Lung (tissue), 12 donors: ENCODE data around the gene DENND5B. TPM values are rescaled to one million over a fixed set of nuclear protein-coding genes. Genes with fewer than 3 reads are reported as not detected.
"Not testable (repeated sequence)": the region's sequence is repeated elsewhere in the genome, so short reads cannot be mapped to it uniquely, and the experiment has no call there.

Source experiments
- ATAC-seq: fragments of 200-7000 bp; cut with Tn5 transposase; one replicate; pipeline ENCODE4 v1.9.1; 2020; ENCODE audit warnings: moderate number of reproducible peaks; ENCODE audit not compliant: insufficient read depth, low FRiP score
- DNase-seq, 3 donors: peaks; one replicate each; pipeline ENCODE4 v3.0.0-alpha.2; 2013 to 2017
- H3K27ac ChIP-seq, 2 donors: one replicate each; pipeline ENCODE4 v1.5.1; 2013; ENCODE audit warnings: mild to moderate bottlenecking in 2 of 2, moderate library complexity in 2 of 2, control low read depth in 1 of 2, inconsistent platforms in 1 of 2, low read depth in 1 of 2, low read length in 1 of 2
- H3K27me3 ChIP-seq, 3 donors: one replicate each; pipeline ENCODE4 v1.5.1; 2013; ENCODE audit warnings: low read length in 2 of 3; ENCODE audit not compliant: control insufficient read depth in 3 of 3, insufficient read depth in 3 of 3
- H3K36me3 ChIP-seq, 4 donors: one replicate each; pipeline ENCODE4 v1.5.1; 2013; ENCODE audit warnings: low read length in 4 of 4, mild to moderate bottlenecking in 1 of 4, moderate library complexity in 1 of 4; ENCODE audit not compliant: control insufficient read depth in 4 of 4, insufficient read depth in 4 of 4
- H3K4me1 ChIP-seq, 5 donors: one replicate each; pipeline ENCODE4 v1.5.1; 2013; ENCODE audit warnings: low read length in 5 of 5, mild to moderate bottlenecking in 2 of 5, moderate library complexity in 1 of 5; ENCODE audit not compliant: control insufficient read depth in 5 of 5, insufficient read depth in 5 of 5
- H3K4me3 ChIP-seq: one replicate; pipeline ENCODE4 v1.5.1; 2013; ENCODE audit warnings: mild to moderate bottlenecking, control low read depth, moderate library complexity
- H3K9ac ChIP-seq, 2 donors: one replicate each; pipeline ENCODE4 v1.5.1; 2013; ENCODE audit warnings: low read length in 2 of 2, control low read depth in 1 of 2; ENCODE audit not compliant: insufficient read depth in 1 of 2
- H3K9me3 ChIP-seq, 4 donors: one replicate each; pipeline ENCODE4 v1.5.1; 2013; ENCODE audit warnings: low read length in 3 of 4, mild to moderate bottlenecking in 1 of 4, moderate library complexity in 1 of 4; ENCODE audit not compliant: control insufficient read depth in 4 of 4, insufficient read depth in 3 of 4
- WGBS, 2 donors: extraction: QIAGEN DNeasy Blood & Tissue Kit; methylation state at CpG; one replicate each; pipeline ENCODE4 v1.1.7; 2013; 5-methylcytosine and 5-hydroxymethylcytosine counted together
- polyA plus RNA-seq, 2 donors: library from polyadenylated mRNA; stranded (reverse); fragments of 200-250 nt; gene quantifications; one replicate each; pipeline ENCODE4 v1.2.1, GENCODE V29; 2013
- total RNA-seq, 2 donors: library from RNA; depleted of rRNA in 1 of 2; stranded (reverse); fragments of >200 nt in 1 of 2; gene quantifications; one replicate each; pipeline ENCODE4 v1.2.1, GENCODE V29; 2014 to 2021
- TF ChIP-seq, protein P1 (sequence below): IDR thresholded peaks from 2 replicates; pipeline ENCODE4 v1.5.1; 2012; ENCODE audit warnings: mild to moderate bottlenecking; ENCODE audit errors: control extremely low read depth, extremely low read depth
- donor health status: control.
- donor health status: control.
- donor health status: Bipolar disorder and iron deficiency.
- donor health status: healthy.
- donor health status: DM: yes; HTN: yes; CAD: no.

DENND5B gene
- total and polyA plus RNA-seq, 4 donors, result 1.2 to 15.7 (median 3.6) TPM

DNA sequence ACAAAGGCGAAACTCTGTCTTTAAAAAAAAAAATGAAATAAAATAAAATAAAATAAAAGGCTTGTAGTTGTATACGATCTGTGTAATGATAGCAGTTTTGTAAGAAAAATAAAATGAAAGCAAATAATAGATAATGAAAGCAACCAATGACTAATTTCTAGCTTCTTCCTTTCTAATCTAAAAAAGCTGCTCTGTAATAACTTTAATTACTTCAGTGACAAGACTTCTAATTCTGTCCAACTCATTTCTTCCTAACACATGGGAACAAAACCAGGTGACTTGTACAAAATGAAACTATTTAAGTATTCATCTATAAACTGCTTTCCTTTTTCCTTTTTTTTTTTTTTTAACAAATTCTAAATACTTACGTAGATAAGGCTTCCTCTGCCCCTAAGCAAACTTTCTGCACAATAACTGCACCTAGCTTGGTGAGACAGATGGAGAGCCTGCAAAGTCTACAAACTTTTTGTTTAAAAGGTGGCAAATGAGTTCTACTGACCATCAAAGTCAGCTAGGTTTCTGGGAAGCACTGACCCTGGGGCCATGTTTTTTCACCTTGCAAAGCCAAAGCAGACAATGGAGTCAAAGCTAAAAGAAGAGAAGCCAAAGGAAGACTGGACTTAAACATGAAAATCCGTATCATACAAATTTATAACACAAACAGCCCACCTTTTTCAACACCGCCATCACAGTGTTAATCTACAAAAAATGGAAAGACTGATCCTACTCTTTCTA is 28.2 kb downstream of the DENND5B start:
- H3K27me3 ChIP-seq, result no peaks in the 10 kb centered on the region
- H3K4me3 ChIP-seq, result no peak overlapping the region
- TF ChIP-seq, protein P1, sequence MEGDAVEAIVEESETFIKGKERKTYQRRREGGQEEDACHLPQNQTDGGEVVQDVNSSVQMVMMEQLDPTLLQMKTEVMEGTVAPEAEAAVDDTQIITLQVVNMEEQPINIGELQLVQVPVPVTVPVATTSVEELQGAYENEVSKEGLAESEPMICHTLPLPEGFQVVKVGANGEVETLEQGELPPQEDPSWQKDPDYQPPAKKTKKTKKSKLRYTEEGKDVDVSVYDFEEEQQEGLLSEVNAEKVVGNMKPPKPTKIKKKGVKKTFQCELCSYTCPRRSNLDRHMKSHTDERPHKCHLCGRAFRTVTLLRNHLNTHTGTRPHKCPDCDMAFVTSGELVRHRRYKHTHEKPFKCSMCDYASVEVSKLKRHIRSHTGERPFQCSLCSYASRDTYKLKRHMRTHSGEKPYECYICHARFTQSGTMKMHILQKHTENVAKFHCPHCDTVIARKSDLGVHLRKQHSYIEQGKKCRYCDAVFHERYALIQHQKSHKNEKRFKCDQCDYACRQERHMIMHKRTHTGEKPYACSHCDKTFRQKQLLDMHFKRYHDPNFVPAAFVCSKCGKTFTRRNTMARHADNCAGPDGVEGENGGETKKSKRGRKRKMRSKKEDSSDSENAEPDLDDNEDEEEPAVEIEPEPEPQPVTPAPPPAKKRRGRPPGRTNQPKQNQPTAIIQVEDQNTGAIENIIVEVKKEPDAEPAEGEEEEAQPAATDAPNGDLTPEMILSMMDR, result no peak
- H3K9ac ChIP-seq, result no peak overlapping the region
- H3K27ac ChIP-seq, result no peak overlapping the region
- no peaks in the 10 kb centered on the region for H3K36me3 ChIP-seq
- WGBS, 2 donors, result 90 to 91% methylated on average over 5 of the region's 5 CpGs
- ATAC-seq, result no peak
- H3K4me1 ChIP-seq, result no peaks in the 10 kb centered on the region
- DNase-seq, result no peak
- no peaks in the 10 kb centered on the region for H3K9me3 ChIP-seq

DNA sequence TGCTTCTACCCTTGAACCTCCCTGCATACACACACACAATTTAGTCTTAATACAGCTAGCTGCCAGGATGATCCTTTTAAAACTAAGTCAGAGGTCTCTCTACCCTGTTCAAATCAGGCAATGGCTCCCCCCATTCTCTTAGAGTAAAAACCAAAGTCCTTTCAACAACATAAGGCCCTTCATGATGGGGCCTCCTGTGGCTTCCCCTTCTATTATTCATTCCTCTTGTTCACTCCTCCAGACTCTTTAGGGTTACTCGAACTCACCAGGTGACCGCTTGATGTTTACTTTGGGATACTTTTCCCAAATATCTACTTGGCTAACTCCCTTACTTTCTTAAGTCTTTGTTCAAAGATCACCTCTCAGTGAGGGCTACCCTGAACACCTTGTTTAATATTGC is 30.4 kb downstream of the DENND5B start:
- H3K36me3 ChIP-seq, result no peaks in the 10 kb centered on the region
- H3K4me3 ChIP-seq, result no peak overlapping the region
- TF ChIP-seq, protein P1, result no peak
- H3K9me3 ChIP-seq, result no peaks in the 10 kb centered on the region
- ATAC-seq, result no peak
- no peaks in the 10 kb centered on the region for H3K27me3 ChIP-seq
- H3K4me1 ChIP-seq, result no peaks in the 10 kb centered on the region
- 69 to 85% methylated on average over 2 of the region's 2 CpGs for WGBS, 2 donors
- no peak overlapping the region for H3K9ac ChIP-seq
- no peak overlapping the region for H3K27ac ChIP-seq
- DNase-seq, result no peak

DNA sequence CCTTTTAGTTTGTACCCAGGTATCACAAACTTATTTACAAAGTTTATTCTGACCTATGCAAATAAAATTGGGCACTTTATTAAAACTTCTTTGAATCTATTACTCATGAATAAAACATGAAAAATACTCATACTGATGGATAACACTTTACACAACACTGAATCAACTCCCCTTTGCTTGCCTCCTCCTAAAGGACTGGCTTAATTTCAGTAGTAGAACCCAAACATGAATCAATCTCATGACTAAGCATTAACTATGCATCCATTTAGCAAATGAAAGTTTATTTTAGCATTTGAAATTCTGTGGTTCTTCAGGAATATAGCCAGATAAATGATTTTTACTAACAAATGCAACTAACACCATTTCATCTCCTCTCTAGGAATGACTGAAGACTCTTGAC is 32.4 kb downstream of the DENND5B start:
- no peaks in the 10 kb centered on the region for H3K27me3 ChIP-seq
- no peaks in the 10 kb centered on the region for H3K36me3 ChIP-seq
- H3K27ac ChIP-seq, result no peak overlapping the region
- DNase-seq, result no peak
- H3K4me3 ChIP-seq, result no peak overlapping the region
- ATAC-seq, result no peak
- no peaks in the 10 kb centered on the region for H3K9me3 ChIP-seq
- no peaks in the 10 kb centered on the region for H3K4me1 ChIP-seq
- no peak overlapping the region for H3K9ac ChIP-seq
- TF ChIP-seq, protein P1, result no peak

DNA sequence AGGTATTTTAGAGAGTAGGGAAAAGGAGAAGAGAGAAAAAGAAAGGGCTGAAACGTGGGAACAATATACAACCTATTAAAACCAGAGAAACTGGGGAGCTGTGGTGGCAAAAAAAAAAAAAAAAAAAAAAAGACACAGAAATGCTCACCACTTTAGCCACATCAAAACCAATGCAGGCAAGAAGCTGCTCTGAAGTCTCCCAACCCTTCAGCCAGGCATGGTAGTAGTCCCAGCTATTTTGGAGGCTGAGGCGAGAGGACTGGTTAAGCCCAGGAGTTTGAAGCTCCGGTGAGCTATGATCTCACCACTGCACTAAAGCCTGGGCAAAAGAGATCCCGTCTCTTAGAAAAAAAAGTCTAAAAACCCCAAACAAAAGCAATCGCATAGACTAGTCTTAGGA is 33.2 kb downstream of the DENND5B start:
- TF ChIP-seq, protein P1, result no peak
- no peaks in the 10 kb centered on the region for H3K4me1 ChIP-seq
- no peak overlapping the region for H3K27ac ChIP-seq
- 91 to 95% methylated on average over 5 of the region's 5 CpGs for WGBS, 2 donors
- H3K27me3 ChIP-seq, result no peaks in the 10 kb centered on the region
- H3K4me3 ChIP-seq, result no peak overlapping the region
- no peak overlapping the region for H3K9ac ChIP-seq
- ATAC-seq (no peak), DNase-seq (no peak)
- H3K9me3 ChIP-seq, result no peaks in the 10 kb centered on the region
- no peaks in the 10 kb centered on the region for H3K36me3 ChIP-seq

DNA sequence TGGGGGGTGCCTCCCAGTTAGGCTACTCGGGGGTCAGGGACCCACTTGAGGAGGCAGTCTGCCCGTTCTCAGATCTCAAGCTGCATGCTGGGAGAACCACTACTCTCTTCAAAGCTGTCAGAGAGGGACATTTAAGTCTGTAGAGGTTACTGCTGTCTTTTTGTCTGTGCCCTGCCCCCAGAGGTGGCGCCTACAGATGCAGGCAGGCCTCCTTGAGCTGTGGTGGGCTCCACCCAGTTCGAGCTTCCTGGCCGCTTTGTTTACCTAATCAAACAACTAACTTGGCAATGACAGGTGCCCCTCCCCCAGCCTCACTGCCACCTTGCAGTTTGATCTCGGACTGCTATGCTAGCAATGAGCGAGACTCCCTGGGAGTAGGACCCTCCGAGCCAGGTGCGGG is 35.5 kb downstream of the DENND5B start:
- WGBS, 2 donors, result 83 to 90% methylated on average over 7 to 9 of the region's 9 CpGs
- not testable (repeated sequence) for H3K9ac ChIP-seq

More for the DNA sequence above, 35.5 kb downstream of the DENND5B start:
- H3K27ac ChIP-seq, H3K4me3 ChIP-seq, ATAC-seq, H3K36me3 ChIP-seq, DNase-seq, H3K27me3 ChIP-seq, H3K9me3 ChIP-seq, H3K4me1 ChIP-seq: not testable (repeated sequence)
